K562 (cell line): Measurements from ENCODE around the gene RHOT1. TPM values are rescaled to one million over a fixed set of nuclear protein-coding genes. Genes with fewer than 3 reads are reported as not detected.

Experiments
- ARHGAP35 ChIP-seq: fragments of 450-650 bp; IDR thresholded peaks from 2 replicates; pipeline ENCODE4 v1.6.1; 2018; ENCODE audit not compliant: partially characterized antibody
- ASH1L ChIP-seq: fragments of 450-650 bp; IDR thresholded peaks from 2 replicates; pipeline ENCODE4 v1.6.1; 2018; ENCODE audit warnings: borderline replicate concordance, mild to moderate bottlenecking, low read depth; ENCODE audit not compliant: partially characterized antibody
- CBX1 ChIP-seq: sonication (generic); IDR thresholded peaks from 2 replicates; pipeline ENCODE4 v1.6.1; 2016; ENCODE audit warnings: antibody characterized with exemption, low read depth, mild to moderate bottlenecking
- CCNT2 ChIP-seq: IDR thresholded peaks from 2 replicates; pipeline ENCODE4 v1.6.1; 2011; ENCODE audit warnings: borderline replicate concordance, low read depth, mild to moderate bottlenecking, moderate library complexity, mixed read lengths, low read length; ENCODE audit not compliant: insufficient read length; ENCODE audit errors: extremely low read depth
- EWSR1 ChIP-seq: fragments of 450-650 bp; IDR thresholded peaks from 2 replicates; pipeline ENCODE4 v1.6.1; 2018; ENCODE audit warnings: borderline replicate concordance, mild to moderate bottlenecking, low read depth, moderate library complexity; ENCODE audit not compliant: partially characterized antibody
- HCFC1 ChIP-seq: IDR thresholded peaks from 2 replicates; pipeline ENCODE4 v1.6.1; 2012; ENCODE audit warnings: low read depth, low read length, improper control_type of control experiment
- MXI1 ChIP-seq: IDR thresholded peaks from 2 replicates; pipeline ENCODE4 v1.6.1; 2011; ENCODE audit warnings: low read depth, mild to moderate bottlenecking, improper control_type of control experiment, low read length
- NFIX ChIP-seq: fragments of 250-450 bp; sonication (Bioruptor Pico); IDR thresholded peaks from 2 replicates; pipeline ENCODE4 v1.4.0; 2020; ENCODE audit warnings: low read depth, mild to moderate bottlenecking, moderate library complexity
- NRF1 ChIP-seq, 2 experiments: fragments of 450-650 bp; IDR thresholded peaks in 1 of 2; conservative IDR thresholded peaks in 1 of 2; 2 replicates each; pipeline ENCODE4 v1.6.1; 2014; ENCODE audit warnings: mild to moderate bottlenecking in 2 of 2
- OTX1 ChIP-seq: fragments of 450-650 bp; formaldehyde crosslinking; IDR thresholded peaks from 2 replicates; pipeline ENCODE4 v1.4.0; 2022; ENCODE audit warnings: mild to moderate bottlenecking
- PCBP1 ChIP-seq: fragments of 200-400 bp; formaldehyde crosslinking; IDR thresholded peaks from 2 replicates; pipeline ENCODE4 v1.6.1; 2018; ENCODE audit warnings: mild to moderate bottlenecking, low read depth, low read length; ENCODE audit not compliant: poor library complexity, severe bottlenecking
- PHF8 ChIP-seq: fragments of 200-600 bp; sonication (generic); IDR thresholded peaks from 2 replicates; pipeline ENCODE4 v1.6.1; 2012; ENCODE audit warnings: mixed run types, mild to moderate bottlenecking, inconsistent platforms, low read length, moderate library complexity, borderline replicate concordance
- PURB ChIP-seq: sonication (generic); formaldehyde crosslinking; IDR thresholded peaks from 2 replicates; pipeline ENCODE4 v1.9.0; 2021; ENCODE audit warnings: low read depth, mild to moderate bottlenecking, missing genetic modification reagents
- SP1 ChIP-seq: sonication (generic); formaldehyde crosslinking; IDR thresholded peaks from 2 replicates; pipeline ENCODE4 v1.8.1; 2022; ENCODE audit warnings: mild to moderate bottlenecking, missing genetic modification reagents
- SREBF1 ChIP-seq: fragments of 150-350 bp; IDR thresholded peaks from 2 replicates; pipeline ENCODE4 v1.6.1; 2014; ENCODE audit warnings: antibody characterized with exemption, low read depth, low read length, borderline replicate concordance
- ZBTB26 ChIP-seq: fragments of 450-650 bp; formaldehyde crosslinking; IDR thresholded peaks from 2 replicates; pipeline ENCODE4 v1.4.0; 2022; ENCODE audit warnings: missing genetic modification characterization
- ZBTB34 ChIP-seq: fragments of 250-450 bp; sonication (Bioruptor Pico); IDR thresholded peaks from 2 replicates; pipeline ENCODE4 v1.8.0; 2021; ENCODE audit warnings: mild to moderate bottlenecking, moderate library complexity
- ZNF239 ChIP-seq: fragments of 250-450 bp; sonication (Bioruptor Pico); IDR thresholded peaks from 2 replicates; pipeline ENCODE4 v1.4.0; 2020; ENCODE audit warnings: mild to moderate bottlenecking
- ZNF436 ChIP-seq: fragments of 250-450, 450-650 bp; sonication (Bioruptor Pico); formaldehyde crosslinking; IDR thresholded peaks from 2 replicates; pipeline ENCODE4 v1.7.0; 2020; ENCODE audit warnings: mild to moderate bottlenecking
- ZNF561 ChIP-seq: fragments of 450-650 bp; formaldehyde crosslinking; conservative IDR thresholded peaks from 2 replicates; pipeline ENCODE4 v1.4.0; 2020; ENCODE audit warnings: mild to moderate bottlenecking, moderate library complexity
- polyA plus RNA-seq, 8 experiments: library from polyadenylated mRNA; depleted of rRNA in 4 of 8; stranded (reverse) in 5 of 8; unstranded in 3 of 8; fragments of >200 nt; fragmentation: Nextera tagmentation in 2 of 8; fragmentation: Illumina TruSeq in 1 of 8; extraction: Ambion mirVana in 2 of 8; extraction: Trizol in 1 of 8; gene quantifications; 2 replicates each; pipeline versions ENCODE4 v1.2.1 to v1.2.3, GENCODE V29; 2011 to 2014; ENCODE audit warnings: inconsistent platforms in 1 of 8, missing spikeins in 1 of 8
- total RNA-seq, 7 experiments: library from RNA; depleted of rRNA in 6 of 7; stranded (reverse); fragments of >200 nt in 6 of 7; fragmentation: Illumina TruSeq in 2 of 7; extraction: Trizol in 2 of 7; gene quantifications; 2 replicates each; pipeline versions ENCODE4 v1.2.1 to v1.2.3, GENCODE V29; 2011 to 2021; ENCODE audit warnings: low replicate concordance in 1 of 7
- TF ChIP-seq, protein P1 (sequence below), 3 experiments: IDR thresholded peaks in 2 of 3; conservative IDR thresholded peaks in 1 of 3; 2 replicates each; pipeline ENCODE4 v1.5.1; 2011 to 2012; ENCODE audit warnings: low read length in 3 of 3, mild to moderate bottlenecking in 3 of 3, control low read depth in 2 of 3, improper control_type of control experiment in 1 of 3, inconsistent platforms in 1 of 3, low read depth in 1 of 3, mixed read lengths in 1 of 3, moderate library complexity in 1 of 3; ENCODE audit not compliant: insufficient read depth in 2 of 3
- TF ChIP-seq, protein P2 (sequence below): fragments of 250-450 bp; sonication (Bioruptor Pico); IDR thresholded peaks from 2 replicates; pipeline ENCODE4 v1.8.0; 2022; ENCODE audit warnings: inconsistent platforms

Gene RHOT1
- total and polyA plus RNA-seq, 9 of the 15 experiments (the other 6 are each of a cell fraction or from before 2014, with no cell fraction given): 23.0 to 101 (median 32.2) TPM

DNA sequence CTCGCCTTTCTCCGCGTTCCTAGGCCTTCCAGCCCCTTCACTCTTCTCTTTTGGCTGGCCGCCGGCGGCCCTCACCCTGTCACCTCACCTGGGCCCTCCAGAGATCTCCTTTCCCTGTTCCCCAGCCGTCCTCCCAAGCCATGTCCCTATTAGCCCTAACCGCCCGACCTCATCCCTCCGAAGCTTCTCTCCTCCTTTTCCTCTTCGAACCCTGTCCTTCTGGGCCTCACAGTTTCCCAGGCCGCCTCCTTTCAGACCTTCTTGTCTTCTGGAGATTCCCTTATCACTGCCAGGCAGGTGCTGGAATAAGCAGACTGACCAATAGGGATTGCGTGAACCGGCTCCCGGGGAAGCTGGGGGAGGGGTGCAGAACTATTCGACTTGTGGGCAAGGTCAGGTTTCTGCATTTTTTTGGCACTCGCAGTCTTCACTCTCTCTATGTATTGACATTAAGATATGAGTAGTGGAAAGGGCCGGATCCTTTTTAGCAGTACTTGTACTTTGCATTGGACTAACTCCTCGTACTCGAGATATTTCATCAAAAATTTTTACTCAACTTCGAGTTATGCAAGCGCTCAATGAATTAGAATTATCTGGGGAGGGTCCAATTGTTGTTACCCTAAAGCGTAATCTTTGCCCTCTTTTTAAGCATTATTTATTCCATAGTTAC lies 690 bp downstream of the RHOT1 start (continued):
- TF ChIP-seq ZBTB34 (CRISPR knock-in tag) (no peak), ASH1L (no peak), NRF1 (conservative IDR thresholded peaks at IDR 0.05 in 1 of 2, IDR thresholded peaks at IDR 0.05 in 1 of 2) (peak; percentile 38 to 41; a peak in 3 of 4 replicates), CCNT2 (peak; percentile 60), OTX1 (CRISPR knock-in tag) (peak; percentile 91; the same call in 1 of the 2 replicates), ZNF436 (CRISPR knock-in tag) (0 out of 2 replicates have a peak, but pooled peaks have one; percentile 19), EWSR1 (no peak), ZNF239 (CRISPR knock-in tag) (no peak), NFIX (CRISPR knock-in tag) (no peak), PCBP1 (no peak), MXI1 (0 out of 2 replicates have a peak, but pooled peaks have one; percentile 46), ZNF561 (CRISPR knock-in tag) (no peak), HCFC1 (0 out of 2 replicates have a peak, but pooled peaks have one; percentile 13), SP1 (CRISPR knock-in tag) (0 out of 2 replicates have a peak, but pooled peaks have one; percentile 17), SREBF1 (no peak), ARHGAP35 (peak; percentile 70), PHF8 (peak; percentile 30; the same call in 1 of the 2 replicates), CBX1 (no peak), PURB (CRISPR knock-in tag) (no peak), ZBTB26 (CRISPR knock-in tag) (peak; percentile 91)
- TF ChIP-seq, protein P1, sequence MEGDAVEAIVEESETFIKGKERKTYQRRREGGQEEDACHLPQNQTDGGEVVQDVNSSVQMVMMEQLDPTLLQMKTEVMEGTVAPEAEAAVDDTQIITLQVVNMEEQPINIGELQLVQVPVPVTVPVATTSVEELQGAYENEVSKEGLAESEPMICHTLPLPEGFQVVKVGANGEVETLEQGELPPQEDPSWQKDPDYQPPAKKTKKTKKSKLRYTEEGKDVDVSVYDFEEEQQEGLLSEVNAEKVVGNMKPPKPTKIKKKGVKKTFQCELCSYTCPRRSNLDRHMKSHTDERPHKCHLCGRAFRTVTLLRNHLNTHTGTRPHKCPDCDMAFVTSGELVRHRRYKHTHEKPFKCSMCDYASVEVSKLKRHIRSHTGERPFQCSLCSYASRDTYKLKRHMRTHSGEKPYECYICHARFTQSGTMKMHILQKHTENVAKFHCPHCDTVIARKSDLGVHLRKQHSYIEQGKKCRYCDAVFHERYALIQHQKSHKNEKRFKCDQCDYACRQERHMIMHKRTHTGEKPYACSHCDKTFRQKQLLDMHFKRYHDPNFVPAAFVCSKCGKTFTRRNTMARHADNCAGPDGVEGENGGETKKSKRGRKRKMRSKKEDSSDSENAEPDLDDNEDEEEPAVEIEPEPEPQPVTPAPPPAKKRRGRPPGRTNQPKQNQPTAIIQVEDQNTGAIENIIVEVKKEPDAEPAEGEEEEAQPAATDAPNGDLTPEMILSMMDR (IDR thresholded peaks at IDR 0.05 in 2 of 3, conservative IDR thresholded peaks at IDR 0.05 in 1 of 3; ENCODE audit: insufficient read depth in 2 of 3, low read depth in 1 of 3, low read length in 3 of 3): no peak; a peak in 1 of 6 replicates
- TF ChIP-seq, protein P2, sequence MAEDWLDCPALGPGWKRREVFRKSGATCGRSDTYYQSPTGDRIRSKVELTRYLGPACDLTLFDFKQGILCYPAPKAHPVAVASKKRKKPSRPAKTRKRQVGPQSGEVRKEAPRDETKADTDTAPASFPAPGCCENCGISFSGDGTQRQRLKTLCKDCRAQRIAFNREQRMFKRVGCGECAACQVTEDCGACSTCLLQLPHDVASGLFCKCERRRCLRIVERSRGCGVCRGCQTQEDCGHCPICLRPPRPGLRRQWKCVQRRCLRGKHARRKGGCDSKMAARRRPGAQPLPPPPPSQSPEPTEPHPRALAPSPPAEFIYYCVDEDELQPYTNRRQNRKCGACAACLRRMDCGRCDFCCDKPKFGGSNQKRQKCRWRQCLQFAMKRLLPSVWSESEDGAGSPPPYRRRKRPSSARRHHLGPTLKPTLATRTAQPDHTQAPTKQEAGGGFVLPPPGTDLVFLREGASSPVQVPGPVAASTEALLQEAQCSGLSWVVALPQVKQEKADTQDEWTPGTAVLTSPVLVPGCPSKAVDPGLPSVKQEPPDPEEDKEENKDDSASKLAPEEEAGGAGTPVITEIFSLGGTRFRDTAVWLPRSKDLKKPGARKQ (CRISPR knock-in tag): no peak
